AG09319 (cell line): ENCODE measurements around the gene QRFPR.
"Not testable (repeated sequence)": the region's sequence is repeated elsewhere in the genome, so short reads cannot be mapped to it uniquely, and the experiment has no call there.

Experiments used
- DNase-seq: peaks from one replicate; pipeline ENCODE4 v3.0.0-alpha.2; 2010; ENCODE audit warnings: low read depth; ENCODE audit errors: extremely low read depth
- TF ChIP-seq, protein P1 (sequence below): IDR thresholded peaks from 2 replicates; pipeline ENCODE4 v1.5.1; 2011; ENCODE audit warnings: low read depth, mild to moderate bottlenecking, inconsistent platforms, low read length, moderate library complexity

The QRFPR gene

GRCh38 chr4:121380776-121381462, at the start of gene QRFPR:
Gene QRFPR (minus strand): TSS chr4:121381018. CDS start chr4:121380647, 371 bp downstream.
- TF ChIP-seq, protein P1, sequence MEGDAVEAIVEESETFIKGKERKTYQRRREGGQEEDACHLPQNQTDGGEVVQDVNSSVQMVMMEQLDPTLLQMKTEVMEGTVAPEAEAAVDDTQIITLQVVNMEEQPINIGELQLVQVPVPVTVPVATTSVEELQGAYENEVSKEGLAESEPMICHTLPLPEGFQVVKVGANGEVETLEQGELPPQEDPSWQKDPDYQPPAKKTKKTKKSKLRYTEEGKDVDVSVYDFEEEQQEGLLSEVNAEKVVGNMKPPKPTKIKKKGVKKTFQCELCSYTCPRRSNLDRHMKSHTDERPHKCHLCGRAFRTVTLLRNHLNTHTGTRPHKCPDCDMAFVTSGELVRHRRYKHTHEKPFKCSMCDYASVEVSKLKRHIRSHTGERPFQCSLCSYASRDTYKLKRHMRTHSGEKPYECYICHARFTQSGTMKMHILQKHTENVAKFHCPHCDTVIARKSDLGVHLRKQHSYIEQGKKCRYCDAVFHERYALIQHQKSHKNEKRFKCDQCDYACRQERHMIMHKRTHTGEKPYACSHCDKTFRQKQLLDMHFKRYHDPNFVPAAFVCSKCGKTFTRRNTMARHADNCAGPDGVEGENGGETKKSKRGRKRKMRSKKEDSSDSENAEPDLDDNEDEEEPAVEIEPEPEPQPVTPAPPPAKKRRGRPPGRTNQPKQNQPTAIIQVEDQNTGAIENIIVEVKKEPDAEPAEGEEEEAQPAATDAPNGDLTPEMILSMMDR: no peak
- DNase-seq: no peak

DNA sequence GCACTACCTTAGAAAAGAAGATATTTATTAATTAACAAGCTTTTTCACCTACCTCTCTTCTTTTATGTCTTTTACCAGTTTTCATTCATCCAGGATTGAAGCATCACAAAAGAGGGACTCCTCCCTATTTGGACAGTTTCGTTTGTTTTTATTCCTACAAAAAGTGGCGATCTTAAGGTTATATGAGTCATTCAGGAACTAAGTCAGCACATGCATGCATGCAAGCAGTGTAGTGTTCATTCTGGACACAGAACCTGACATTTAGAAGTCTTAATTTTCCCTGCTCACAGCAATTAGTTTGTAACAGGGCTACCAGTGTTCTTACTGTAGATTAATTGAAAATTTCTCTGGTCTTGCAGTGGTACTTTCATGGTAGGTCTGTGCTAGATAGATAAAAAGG, 47.9 kb upstream of the QRFPR start:
- TF ChIP-seq, protein P1: no peak
- no peak for DNase-seq

- TF ChIP-seq, protein P1: peak; percentile 10; the same call in 1 of the 2 replicates
- DNase-seq: no peak
Measured at GRCh38 chr4:121421594-121421993, 40.8 kb upstream of the QRFPR start.

DNA sequence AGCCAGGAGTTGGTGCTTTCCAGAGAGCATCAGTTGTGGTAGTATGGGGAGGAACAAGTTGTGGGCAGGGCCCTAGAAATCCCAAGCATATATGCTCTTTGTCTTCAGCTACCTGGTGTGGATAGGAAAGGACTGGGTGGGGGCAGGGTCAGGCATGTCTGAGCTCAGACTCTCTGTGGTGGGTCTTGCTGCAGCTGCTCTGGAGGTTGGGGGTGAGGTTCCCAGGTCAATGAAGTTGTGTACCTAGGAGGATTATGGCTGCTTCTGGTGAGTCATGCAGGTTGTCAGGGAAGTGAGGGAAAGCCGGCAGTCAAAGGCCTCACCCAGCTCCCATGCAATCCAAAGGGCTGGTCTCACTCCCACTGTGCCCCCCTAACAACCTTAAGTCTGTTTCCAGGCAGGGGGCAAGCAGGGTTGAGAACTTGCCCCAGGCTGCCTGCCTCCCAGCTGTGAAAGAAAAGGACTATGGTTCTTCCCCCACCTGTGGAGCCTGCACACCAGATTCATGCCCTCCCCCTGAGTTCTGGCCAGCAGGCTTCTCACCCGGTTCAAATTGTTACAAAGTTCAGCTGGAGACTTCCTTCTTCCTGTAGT, 30.4 kb upstream of the QRFPR start:
- TF ChIP-seq, protein P1: no peak
- DNase-seq: no peak

DNA sequence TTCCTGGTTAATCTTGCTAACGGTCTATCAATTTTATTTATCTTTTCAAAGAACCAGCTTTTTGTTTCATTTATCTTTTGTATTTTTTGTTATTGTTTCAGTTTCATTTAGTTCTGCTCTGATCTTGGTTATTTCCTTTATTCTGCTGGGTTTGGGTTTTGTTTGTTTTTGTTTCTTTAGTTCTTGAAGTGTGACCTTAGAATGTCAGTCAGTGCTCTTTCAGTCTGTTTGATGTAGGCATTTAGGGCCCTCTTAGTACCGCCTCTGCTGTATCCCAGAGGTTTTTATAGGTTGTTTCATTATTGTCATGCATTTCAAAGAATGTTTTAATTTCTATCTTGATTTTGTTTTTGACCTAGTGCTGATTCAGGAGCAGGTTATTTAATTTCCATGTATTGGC, 27.7 kb upstream of the QRFPR start:
- DNase-seq: not testable (repeated sequence)

- TF ChIP-seq, protein P1: no peak
- DNase-seq: no peak
Measured at GRCh38 chr4:121400632-121401031, 19.8 kb upstream of the QRFPR start.

DNA sequence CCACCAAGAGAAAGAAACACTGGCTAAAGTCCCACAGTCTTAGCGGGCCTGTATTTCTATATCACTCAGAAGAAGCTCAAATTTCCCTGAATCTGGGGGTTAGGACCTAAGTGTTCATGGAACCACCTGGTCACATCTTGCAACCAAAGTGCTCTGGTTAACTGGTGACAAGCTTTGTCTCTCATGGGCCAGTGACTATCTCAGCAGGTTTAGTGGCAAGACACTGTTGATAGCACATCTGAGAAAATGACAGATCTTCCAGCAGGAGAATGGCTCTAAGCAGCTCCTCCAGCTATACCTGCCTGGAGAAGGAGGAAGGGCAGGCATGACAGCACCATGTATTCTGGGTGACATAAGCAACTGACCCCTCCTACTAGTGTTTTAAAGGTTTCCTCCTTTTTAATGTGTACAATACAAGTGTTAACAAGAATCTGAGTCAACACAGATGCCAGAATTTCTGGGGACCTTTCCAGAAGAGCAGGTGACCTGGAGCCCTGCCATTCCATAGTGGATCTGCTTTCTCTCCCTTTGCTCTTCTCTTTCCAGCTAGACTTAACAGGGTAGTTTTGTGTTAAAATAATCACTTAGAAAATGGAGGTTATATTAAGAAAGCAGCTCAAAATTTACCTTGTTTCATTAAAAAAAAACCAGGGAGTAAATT, 17.3 kb upstream of the QRFPR start:
- DNase-seq: no peak
- TF ChIP-seq, protein P1: no peak
